Cardiac fibroblast (primary cell): Measurements from ENCODE around the gene LNX2.

Source experiments
- DNase-seq, 2 donors: peaks; one replicate each; pipeline versions ENCODE4 v3.0.0 to v3.0.0-alpha.2; 2010; ENCODE audit warnings: low read depth in 2 of 2
- H3K4me3 ChIP-seq, 2 donors: replicated peaks in 1 of 2; 1 replicate in 1 of 2; 2 replicates in 1 of 2; pipeline ENCODE4 v1.5.1; 2011; ENCODE audit warnings: low read depth in 2 of 2, low read length in 2 of 2, mild to moderate bottlenecking in 2 of 2, moderate library complexity in 1 of 2
- CTCF ChIP-seq: IDR thresholded peaks from one replicate; pipeline ENCODE4 v1.5.1; 2011; ENCODE audit warnings: low read depth, mild to moderate bottlenecking, low read length, inconsistent platforms

LNX2 gene

GRCh38 chr13:27654816-27655215, 34.5 kb upstream of the LNX2 start:
- H3K4me3 ChIP-seq: no peak overlapping the region
- DNase-seq: no peak
- TF ChIP-seq CTCF: no peak

- H3K4me3 ChIP-seq: no peak overlapping the region
- TF ChIP-seq CTCF: no peak
- no peak for DNase-seq
Measured at GRCh38 chr13:27654059-27654458, 33.7 kb upstream of the LNX2 start.

GRCh38 chr13:27650312-27650711, 30.0 kb upstream of the LNX2 start:
- no peak for TF ChIP-seq CTCF
- DNase-seq: no peak
- H3K4me3 ChIP-seq: no peak overlapping the region

- H3K4me3 ChIP-seq: no peak overlapping the region
- TF ChIP-seq CTCF: no peak
- DNase-seq: peak; percentile 52 to 77
Measured at GRCh38 chr13:27644302-27644701, 24.0 kb upstream of the LNX2 start.

- TF ChIP-seq CTCF: no peak
- H3K4me3 ChIP-seq: no peak overlapping the region
- DNase-seq: no peak
Measured at GRCh38 chr13:27643334-27644132, 23.2 kb upstream of the LNX2 start.

GRCh38 chr13:27641711-27642502, 21.6 kb upstream of the LNX2 start:
- TF ChIP-seq CTCF: no peak
- no peak for DNase-seq
- no peak overlapping the region for H3K4me3 ChIP-seq
